ENCODE results near the gene SUCLG1. TPM values are rescaled to one million over a fixed set of nuclear protein-coding genes. Genes with fewer than 3 reads are reported as not detected.

The SUCLG1 gene
- total RNA-seq, 1 donor from 2014 or later: 81.2 TPM

GRCh38 chr2:84494070-84494469 is 35.0 kb upstream of the SUCLG1 start:
- no peak for DNase-seq (ENCODE audit: extremely low spot score, unreplicated experiment)
- H3K36me3 Mint-ChIP-seq: no peaks in the 10 kb centered on the region
- H3K4me1 Mint-ChIP-seq (ENCODE audit: unreplicated experiment): no peaks in the 10 kb centered on the region
- no peak overlapping the region for H3K4me3 Mint-ChIP-seq
- no peaks in the 10 kb centered on the region for H3K9me3 Mint-ChIP-seq
- peaks cover 14% of the 10 kb centered on the region for H3K27me3 Mint-ChIP-seq
- no peak overlapping the region for H3K27ac Mint-ChIP-seq
- TF ChIP-seq, protein P1, sequence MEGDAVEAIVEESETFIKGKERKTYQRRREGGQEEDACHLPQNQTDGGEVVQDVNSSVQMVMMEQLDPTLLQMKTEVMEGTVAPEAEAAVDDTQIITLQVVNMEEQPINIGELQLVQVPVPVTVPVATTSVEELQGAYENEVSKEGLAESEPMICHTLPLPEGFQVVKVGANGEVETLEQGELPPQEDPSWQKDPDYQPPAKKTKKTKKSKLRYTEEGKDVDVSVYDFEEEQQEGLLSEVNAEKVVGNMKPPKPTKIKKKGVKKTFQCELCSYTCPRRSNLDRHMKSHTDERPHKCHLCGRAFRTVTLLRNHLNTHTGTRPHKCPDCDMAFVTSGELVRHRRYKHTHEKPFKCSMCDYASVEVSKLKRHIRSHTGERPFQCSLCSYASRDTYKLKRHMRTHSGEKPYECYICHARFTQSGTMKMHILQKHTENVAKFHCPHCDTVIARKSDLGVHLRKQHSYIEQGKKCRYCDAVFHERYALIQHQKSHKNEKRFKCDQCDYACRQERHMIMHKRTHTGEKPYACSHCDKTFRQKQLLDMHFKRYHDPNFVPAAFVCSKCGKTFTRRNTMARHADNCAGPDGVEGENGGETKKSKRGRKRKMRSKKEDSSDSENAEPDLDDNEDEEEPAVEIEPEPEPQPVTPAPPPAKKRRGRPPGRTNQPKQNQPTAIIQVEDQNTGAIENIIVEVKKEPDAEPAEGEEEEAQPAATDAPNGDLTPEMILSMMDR (conservative IDR thresholded peaks at IDR 0.05): no peak

DNA sequence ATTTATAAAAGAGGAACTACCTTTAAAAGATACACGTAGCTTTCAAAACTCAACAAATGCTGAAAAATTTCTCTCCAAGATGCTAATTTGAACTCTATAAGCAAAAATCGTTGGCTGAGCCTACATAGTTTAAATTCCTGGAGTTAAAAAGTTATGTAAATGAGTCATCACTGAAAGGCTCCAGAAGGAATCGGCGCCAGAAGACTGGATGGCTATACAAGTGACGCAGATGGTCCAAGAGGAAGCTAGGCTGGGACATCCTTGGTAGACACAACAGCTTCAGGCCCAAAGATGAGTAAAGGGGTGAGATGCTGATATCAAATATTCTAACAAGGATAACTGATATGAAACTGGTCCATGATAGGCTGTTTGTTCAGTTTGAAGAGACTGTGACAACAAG is 34.4 kb upstream of the SUCLG1 start:
- Mint-ChIP-seq H3K27me3 (peaks cover 13% of the 10 kb centered on the region), H3K4me3 (no peak overlapping the region), H3K36me3 (no peaks in the 10 kb centered on the region), H3K9me3 (no peaks in the 10 kb centered on the region), H3K4me1 (ENCODE audit: unreplicated experiment) (no peaks in the 10 kb centered on the region), H3K27ac (no peak overlapping the region)
- DNase-seq (ENCODE audit: extremely low spot score, unreplicated experiment): no peak
- TF ChIP-seq, protein P1 (conservative IDR thresholded peaks at IDR 0.05): no peak

- H3K27me3 Mint-ChIP-seq: peaks cover 13% of the 10 kb centered on the region
- H3K27ac Mint-ChIP-seq: no peak overlapping the region
- no peak overlapping the region for H3K4me3 Mint-ChIP-seq
- no peak for DNase-seq (ENCODE audit: extremely low spot score, unreplicated experiment)
- TF ChIP-seq, protein P1 (conservative IDR thresholded peaks at IDR 0.05): peak; percentile 38
- H3K9me3 Mint-ChIP-seq: no peaks in the 10 kb centered on the region
- H3K4me1 Mint-ChIP-seq (ENCODE audit: unreplicated experiment): peaks cover 3% of the 10 kb centered on the region
- no peaks in the 10 kb centered on the region for H3K36me3 Mint-ChIP-seq
These were observed 33.5 kb upstream of the SUCLG1 start for GRCh38 chr2:84492571-84492970.

GRCh38 chr2:84491741-84492140 is 32.7 kb upstream of the SUCLG1 start:
- Mint-ChIP-seq H3K4me3 (no peak overlapping the region), H3K27me3 (peaks cover 13% of the 10 kb centered on the region), H3K36me3 (no peaks in the 10 kb centered on the region), H3K4me1 (ENCODE audit: unreplicated experiment) (peaks cover 6% of the 10 kb centered on the region), H3K27ac (no peak overlapping the region), H3K9me3 (no peaks in the 10 kb centered on the region)
- TF ChIP-seq, protein P1 (conservative IDR thresholded peaks at IDR 0.05): no peak
- no peak for DNase-seq (ENCODE audit: extremely low spot score, unreplicated experiment)

DNA sequence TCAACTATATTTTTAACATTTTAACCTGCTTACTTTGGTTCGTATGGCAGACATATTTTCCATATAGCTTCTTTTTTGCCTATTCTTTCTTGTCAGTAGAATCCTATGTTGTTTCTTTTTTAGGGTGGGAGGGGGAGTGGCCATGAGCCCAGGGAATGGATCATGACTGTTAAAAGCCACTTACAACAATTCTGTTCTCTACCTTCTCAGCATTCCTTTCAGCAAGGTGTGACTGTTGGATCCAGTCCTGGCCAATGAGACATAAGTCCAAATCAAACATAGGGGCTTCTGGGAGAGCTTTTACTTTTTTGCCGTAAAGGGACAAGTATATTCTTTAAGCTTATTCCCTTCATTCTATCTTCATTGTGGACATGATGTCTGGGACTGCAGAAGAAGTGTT is 32.2 kb upstream of the SUCLG1 start:
- no peaks in the 10 kb centered on the region for H3K9me3 Mint-ChIP-seq
- H3K4me1 Mint-ChIP-seq (ENCODE audit: unreplicated experiment): peaks cover 11% of the 10 kb centered on the region
- no peak overlapping the region for H3K27ac Mint-ChIP-seq
- no peaks in the 10 kb centered on the region for H3K36me3 Mint-ChIP-seq
- TF ChIP-seq, protein P1 (conservative IDR thresholded peaks at IDR 0.05): no peak
- H3K4me3 Mint-ChIP-seq: no peak overlapping the region
- DNase-seq (ENCODE audit: extremely low spot score, unreplicated experiment): no peak
- peaks cover 13% of the 10 kb centered on the region for H3K27me3 Mint-ChIP-seq
